ENCODE measurements around the gene FILIP1L.

GRCh38 chr3:99976584-99976983 lies 137.7 kb downstream of the FILIP1L start:
- TF ChIP-seq BACH2 (CRISPR knock-in tag; IDR thresholded peaks at IDR 0.05; ENCODE audit: borderline replicate concordance) = no peak
- no peak for TF ChIP-seq CSDC2 (CRISPR knock-in tag; IDR thresholded peaks at IDR 0.05)
- no peak for TF ChIP-seq CREB5 (CRISPR knock-in tag; IDR thresholded peaks at IDR 0.05; ENCODE audit: low read depth)
- TF ChIP-seq ZFP3 (CRISPR knock-in tag; IDR thresholded peaks at IDR 0.05) = no peak
- TF ChIP-seq ESRRG (CRISPR knock-in tag; IDR thresholded peaks at IDR 0.05) = no peak
- TF ChIP-seq ARNTL (CRISPR knock-in tag; IDR thresholded peaks at IDR 0.05; ENCODE audit: borderline replicate concordance, low read depth) = no peak
- TF ChIP-seq PATZ1 (CRISPR knock-in tag; IDR thresholded peaks at IDR 0.05; ENCODE audit: borderline replicate concordance) = no peak
- TF ChIP-seq TSHZ2 (CRISPR knock-in tag; IDR thresholded peaks at IDR 0.05) = no peak
- no peak for TF ChIP-seq TCF4 (CRISPR knock-in tag; IDR thresholded peaks at IDR 0.05; ENCODE audit: borderline replicate concordance)
- TF ChIP-seq ZFP30 (CRISPR knock-in tag; IDR thresholded peaks at IDR 0.05) = no peak
